Measurements from ENCODE around the gene UBE3C. TPM values are rescaled to one million over a fixed set of nuclear protein-coding genes. Genes with fewer than 3 reads are reported as not detected.
"Not testable (repeated sequence)": the region's sequence is repeated elsewhere in the genome, so short reads cannot be mapped to it uniquely, and the experiment has no call there.

UBE3C gene
- total RNA-seq, 2 donors from 2014 or later = 46.1 to 55.4 TPM

GRCh38 chr7:157159537-157159936 lies 20.8 kb downstream of the UBE3C start:
- intact Hi-C loops (cut with DNase I); ATAC-seq; DNase-seq: not testable (repeated sequence)

GRCh38 chr7:157160433-157160832 lies 21.7 kb downstream of the UBE3C start:
- DNase-seq (no peak), ATAC-seq (no peak)
- intact Hi-C loops (cut with DNase I) = no loop called here

- DNase-seq (no peak), ATAC-seq (no peak)
- intact Hi-C loops (cut with DNase I) = no loop called here
Measured at GRCh38 chr7:157165987-157166386, 27.3 kb downstream of the UBE3C start.

GRCh38 chr7:157168571-157168970 lies 29.8 kb downstream of the UBE3C start:
- ATAC-seq (no peak), DNase-seq (no peak)
- intact Hi-C loops (cut with DNase I) = no loop called here

GRCh38 chr7:157176771-157177170 lies 38.0 kb downstream of the UBE3C start:
- DNase-seq = no peak
- no peak for ATAC-seq
- intact Hi-C loops (cut with DNase I) = no loop called here

GRCh38 chr7:157177333-157177982 lies 38.7 kb downstream of the UBE3C start:
- intact Hi-C loops (cut with DNase I) = no loop called here
- ATAC-seq (no peak), DNase-seq (no peak)

GRCh38 chr7:157177983-157178381 lies 39.3 kb downstream of the UBE3C start:
- ATAC-seq (no peak), DNase-seq (no peak)
- intact Hi-C loops (cut with DNase I) = no loop called here

- no peak for DNase-seq
- no peak for ATAC-seq
Measured at GRCh38 chr7:157183832-157184231, 45.1 kb downstream of the UBE3C start.

GRCh38 chr7:157188091-157188665 lies 49.5 kb downstream of the UBE3C start:
- DNase-seq (no peak), ATAC-seq (no peak)
- intact Hi-C loops (cut with DNase I) = no loop called here

More at GRCh38 chr7:157183832-157184231, 45.1 kb downstream of the UBE3C start:
- intact Hi-C loops (cut with DNase I) = no loop called here

GRCh38 chr7:157189405-157189804 lies 50.7 kb downstream of the UBE3C start:
- ATAC-seq (no peak), DNase-seq (no peak)
- intact Hi-C loops (cut with DNase I) = no loop called here

- intact Hi-C loops (cut with DNase I) = no loop called here
- DNase-seq (no peak), ATAC-seq (no peak)
Measured at GRCh38 chr7:157192861-157193260, 54.1 kb downstream of the UBE3C start.

GRCh38 chr7:157193274-157193673 lies 54.5 kb downstream of the UBE3C start:
- intact Hi-C loops (cut with DNase I) = no loop called here
- no peak for ATAC-seq
- DNase-seq = no peak

- no peak for DNase-seq
- no peak for ATAC-seq
- intact Hi-C loops (cut with DNase I) = no loop called here
Measured at GRCh38 chr7:157194948-157195347, 56.2 kb downstream of the UBE3C start.

GRCh38 chr7:157195868-157196267 lies 57.1 kb downstream of the UBE3C start:
- DNase-seq = no peak

GRCh38 chr7:157204134-157204533 lies 65.4 kb downstream of the UBE3C start:
- ATAC-seq (no peak), DNase-seq (no peak)
- intact Hi-C loops (cut with DNase I) = no loop called here

More at GRCh38 chr7:157195868-157196267, 57.1 kb downstream of the UBE3C start:
- intact Hi-C loops (cut with DNase I) = no loop called here
- ATAC-seq = no peak

- intact Hi-C loops (cut with DNase I) = no loop called here
- ATAC-seq = no peak
Measured at GRCh38 chr7:157205438-157205837, 66.7 kb downstream of the UBE3C start.

GRCh38 chr7:157208571-157209413 lies 70.1 kb downstream of the UBE3C start:
- intact Hi-C loops (cut with DNase I) = no loop called here
- DNase-seq (no peak), ATAC-seq (no peak)

More at GRCh38 chr7:157205438-157205837, 66.7 kb downstream of the UBE3C start:
- no peak for DNase-seq

- intact Hi-C loops (cut with DNase I) = no loop called here
- no peak for DNase-seq
- ATAC-seq = no peak
Measured at GRCh38 chr7:157210682-157211081, 72.0 kb downstream of the UBE3C start.

- DNase-seq = no peak
- no peak for ATAC-seq
Measured at GRCh38 chr7:157211690-157212089, 73.0 kb downstream of the UBE3C start.

GRCh38 chr7:157219154-157219553 lies 80.4 kb downstream of the UBE3C start:
- no peak for DNase-seq
- no peak for ATAC-seq
- intact Hi-C loops (cut with DNase I) = no loop called here

More at GRCh38 chr7:157211690-157212089, 73.0 kb downstream of the UBE3C start:
- intact Hi-C loops (cut with DNase I) = no loop called here
